Loucy (cell line): ENCODE data around the gene AGBL3.

Experiments
- EZH2phosphoT487 ChIP-seq: fragments of 200-600 bp; IDR thresholded peaks from 2 replicates; pipeline ENCODE4 v1.6.1; 2018; ENCODE audit warnings: antibody characterized with exemption, mild to moderate bottlenecking, moderate library complexity, borderline replicate concordance
- TF ChIP-seq, protein P1 (sequence below): fragments of 200-600 bp; sonication (generic); conservative IDR thresholded peaks from 2 replicates; pipeline ENCODE4 v1.5.1; 2014; ENCODE audit warnings: mild to moderate bottlenecking, antibody characterized with exemption, low read length

GRCh38 chr7:134948246-134948645 lies 38.1 kb upstream of the AGBL3 start:
- TF ChIP-seq, protein P1, sequence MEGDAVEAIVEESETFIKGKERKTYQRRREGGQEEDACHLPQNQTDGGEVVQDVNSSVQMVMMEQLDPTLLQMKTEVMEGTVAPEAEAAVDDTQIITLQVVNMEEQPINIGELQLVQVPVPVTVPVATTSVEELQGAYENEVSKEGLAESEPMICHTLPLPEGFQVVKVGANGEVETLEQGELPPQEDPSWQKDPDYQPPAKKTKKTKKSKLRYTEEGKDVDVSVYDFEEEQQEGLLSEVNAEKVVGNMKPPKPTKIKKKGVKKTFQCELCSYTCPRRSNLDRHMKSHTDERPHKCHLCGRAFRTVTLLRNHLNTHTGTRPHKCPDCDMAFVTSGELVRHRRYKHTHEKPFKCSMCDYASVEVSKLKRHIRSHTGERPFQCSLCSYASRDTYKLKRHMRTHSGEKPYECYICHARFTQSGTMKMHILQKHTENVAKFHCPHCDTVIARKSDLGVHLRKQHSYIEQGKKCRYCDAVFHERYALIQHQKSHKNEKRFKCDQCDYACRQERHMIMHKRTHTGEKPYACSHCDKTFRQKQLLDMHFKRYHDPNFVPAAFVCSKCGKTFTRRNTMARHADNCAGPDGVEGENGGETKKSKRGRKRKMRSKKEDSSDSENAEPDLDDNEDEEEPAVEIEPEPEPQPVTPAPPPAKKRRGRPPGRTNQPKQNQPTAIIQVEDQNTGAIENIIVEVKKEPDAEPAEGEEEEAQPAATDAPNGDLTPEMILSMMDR: no peak
- TF ChIP-seq EZH2phosphoT487: no peak
